ENCODE results near the gene SPAG16.

Gene SPAG16

DNA sequence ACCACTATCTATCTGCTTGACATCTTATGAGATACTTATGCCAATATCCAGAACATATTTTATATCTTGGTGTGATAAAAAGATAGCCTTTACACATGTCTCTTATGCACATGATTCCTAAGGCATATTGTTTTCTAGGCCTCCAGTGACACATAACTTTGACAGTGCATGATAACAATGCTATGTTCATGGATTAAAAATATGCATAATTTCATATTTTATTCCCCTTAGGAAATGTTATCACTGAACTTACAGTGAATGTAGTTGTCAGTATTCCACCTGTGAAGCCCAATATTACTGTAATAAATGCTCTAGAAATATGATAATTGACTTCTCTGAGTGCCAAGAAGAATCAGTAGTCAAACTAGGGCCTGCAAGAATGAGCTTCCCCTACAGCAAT is 532.3 kb downstream of the SPAG16 start:
- no peak for DNase-seq (ENCODE audit: low read depth in 2 of 2)

DNA sequence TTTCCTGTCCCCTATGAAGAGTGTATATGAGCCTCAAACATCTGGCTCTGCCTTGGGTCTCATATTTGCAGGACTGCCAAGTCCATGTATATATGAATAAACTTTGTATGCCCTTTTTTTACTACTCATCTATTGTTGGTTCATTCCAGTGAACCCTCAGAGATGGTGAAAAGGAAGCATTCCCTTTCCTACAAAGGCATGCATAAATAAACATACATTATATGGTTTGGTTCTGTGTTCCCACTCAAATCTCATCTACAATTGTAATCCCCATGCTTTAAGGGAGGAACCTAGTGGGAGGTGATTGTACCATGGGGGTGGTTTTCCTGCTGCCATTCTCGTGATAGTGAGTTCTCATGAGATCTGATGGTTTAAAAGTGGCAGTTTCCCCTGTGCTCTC is 534.2 kb downstream of the SPAG16 start:
- DNase-seq (ENCODE audit: low read depth in 2 of 2), result no peak

DNA sequence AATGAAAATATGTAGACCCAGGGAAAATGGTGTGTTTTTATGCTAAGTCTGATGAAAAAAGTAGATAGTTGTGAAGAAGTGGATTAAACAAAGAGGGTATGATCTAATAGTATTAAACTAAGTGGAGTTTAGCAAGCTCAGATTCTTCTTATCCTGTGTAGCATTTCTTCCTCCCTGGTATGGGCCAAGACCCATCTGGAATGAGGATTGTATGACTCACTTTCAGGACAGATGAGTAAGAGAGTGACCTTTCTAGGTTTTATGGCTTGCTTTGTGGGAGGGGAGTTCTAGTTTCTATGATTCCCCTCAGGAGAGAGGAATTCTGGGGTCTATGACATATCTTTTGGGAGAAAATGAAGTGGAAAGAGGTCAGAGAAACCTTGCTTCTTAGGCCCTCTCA is 550.1 kb downstream of the SPAG16 start:
- DNase-seq (ENCODE audit: low read depth in 2 of 2), result no peak

DNA sequence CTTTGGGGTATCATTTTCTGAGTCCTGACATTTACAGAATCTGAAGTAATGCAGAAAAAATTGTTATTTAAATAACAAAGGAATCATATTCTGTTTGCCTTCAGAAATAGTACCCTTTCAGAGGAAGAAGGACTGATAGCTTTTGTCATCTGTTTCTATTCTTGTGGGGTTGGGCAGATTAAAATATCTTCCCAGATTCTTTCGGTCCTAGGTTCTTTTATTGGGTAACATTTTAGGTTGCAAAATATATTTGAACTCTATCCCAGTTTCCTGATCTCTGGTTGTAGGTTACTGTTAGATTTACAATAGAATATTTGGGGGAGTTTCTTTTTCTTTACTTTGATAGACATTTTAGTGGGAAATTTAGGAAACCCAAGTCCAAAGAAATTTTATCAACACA is 550.5 kb downstream of the SPAG16 start:
- DNase-seq (ENCODE audit: low read depth in 2 of 2), result no peak

DNA sequence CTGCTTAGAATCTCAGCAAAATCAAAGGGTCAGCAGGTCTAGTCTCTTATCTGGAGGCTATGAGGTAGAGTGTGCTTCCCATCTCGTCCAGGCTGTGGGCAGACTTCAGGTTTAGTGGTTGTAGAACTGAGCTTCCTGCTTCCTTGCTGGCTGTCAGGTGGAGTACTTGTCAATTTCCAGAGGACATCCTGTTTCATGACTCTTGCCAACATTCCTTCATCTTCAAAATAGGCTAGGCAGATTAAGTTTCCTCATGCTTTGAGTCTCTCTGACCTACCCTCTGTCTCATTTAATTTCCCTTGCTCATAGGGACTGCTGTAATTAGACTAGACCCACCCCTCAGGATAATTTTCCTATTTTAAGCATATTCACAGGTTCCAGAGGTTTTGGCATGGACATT is 562.6 kb downstream of the SPAG16 start:
- DNase-seq (ENCODE audit: low read depth in 2 of 2), result no peak

DNA sequence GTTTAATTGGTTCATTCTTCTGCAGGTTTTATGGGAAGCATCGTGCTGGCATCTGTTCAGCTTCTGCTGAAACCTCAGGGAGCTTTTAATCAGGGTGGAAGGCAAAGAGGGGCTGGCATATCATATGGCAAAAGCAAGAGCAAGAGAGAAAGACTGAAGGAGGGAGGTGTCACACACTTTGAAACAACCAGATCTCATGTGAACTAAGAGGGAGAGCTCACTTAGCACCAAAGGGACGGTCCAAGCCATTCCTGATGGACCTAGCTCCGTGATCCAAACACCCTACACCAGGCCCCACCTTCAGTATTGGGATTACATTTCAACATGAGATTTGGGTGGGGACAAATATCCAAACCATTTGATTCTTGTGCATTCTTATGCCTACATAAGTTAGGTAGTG is 563.1 kb downstream of the SPAG16 start:
- no peak for DNase-seq (ENCODE audit: low read depth in 2 of 2)

DNA sequence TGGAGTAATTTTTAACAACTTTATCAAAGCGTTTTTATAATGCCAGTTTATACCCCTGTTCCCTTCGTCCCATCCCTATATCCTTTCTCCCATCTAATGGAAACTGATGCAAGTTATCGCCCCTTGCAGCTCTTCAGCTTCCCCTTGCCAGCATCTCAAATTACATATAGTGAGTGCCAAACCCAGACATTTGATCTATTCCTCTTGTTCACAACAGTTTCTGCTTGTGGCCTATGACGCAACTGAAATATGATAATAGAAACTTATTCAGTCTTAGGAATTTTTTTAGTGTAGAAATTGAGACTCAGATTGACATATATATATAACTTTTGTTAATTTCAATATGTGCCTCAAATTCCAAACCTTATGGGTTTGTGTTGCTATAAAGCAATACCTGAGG is 564.4 kb downstream of the SPAG16 start:
- no peak for DNase-seq (ENCODE audit: low read depth in 2 of 2)

DNA sequence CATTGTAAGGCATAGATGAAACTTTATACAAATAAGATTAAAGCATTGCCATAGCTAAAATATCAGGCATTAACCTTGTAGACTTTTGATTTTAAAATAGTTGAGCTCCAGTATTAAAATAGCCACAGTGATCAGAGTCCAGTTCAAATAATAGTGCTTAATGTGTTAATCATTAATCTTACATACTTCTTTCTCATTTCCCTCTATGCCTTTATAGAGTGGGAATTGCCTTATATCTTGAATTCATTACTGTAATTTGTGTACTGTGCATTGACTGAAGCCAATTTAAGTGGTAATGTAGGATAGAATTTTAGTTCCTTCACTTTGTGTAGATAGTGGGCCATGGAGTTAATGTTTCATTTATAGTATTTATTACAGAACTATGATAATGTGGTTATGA is 577.4 kb downstream of the SPAG16 start:
- DNase-seq (ENCODE audit: low read depth in 2 of 2), result no peak

DNA sequence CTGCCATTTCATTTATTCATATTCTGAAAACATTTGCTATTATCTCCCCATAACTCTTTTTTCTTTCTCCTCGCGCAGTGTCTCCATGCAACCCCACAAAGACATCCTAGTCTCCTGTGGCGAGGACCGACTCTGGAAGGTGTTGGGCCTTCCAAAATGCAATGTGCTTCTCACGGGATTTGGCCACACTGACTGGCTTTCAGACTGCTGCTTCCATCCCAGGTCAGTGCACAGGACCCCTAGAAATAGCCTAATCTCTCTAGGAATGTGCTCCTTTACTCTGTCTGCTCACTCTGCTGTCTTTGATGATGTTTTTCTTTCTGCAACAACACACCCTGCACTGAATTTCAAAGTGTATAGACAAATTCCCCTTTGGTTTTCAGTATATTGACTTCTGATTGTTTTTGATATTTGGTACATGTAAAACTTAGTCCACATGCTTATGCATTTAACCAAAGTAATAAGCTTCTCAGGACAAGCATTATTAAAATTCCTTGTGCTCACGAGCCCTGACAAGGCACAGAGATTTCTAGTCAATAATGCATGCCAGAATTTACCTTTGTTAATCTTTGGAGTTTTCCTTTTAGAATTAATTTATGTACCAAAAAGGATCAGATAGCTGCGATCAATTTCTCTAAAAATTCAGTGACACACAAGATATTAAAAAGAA is 578.3 kb downstream of the SPAG16 start:
- DNase-seq (ENCODE audit: low read depth in 2 of 2), result no peak

DNA sequence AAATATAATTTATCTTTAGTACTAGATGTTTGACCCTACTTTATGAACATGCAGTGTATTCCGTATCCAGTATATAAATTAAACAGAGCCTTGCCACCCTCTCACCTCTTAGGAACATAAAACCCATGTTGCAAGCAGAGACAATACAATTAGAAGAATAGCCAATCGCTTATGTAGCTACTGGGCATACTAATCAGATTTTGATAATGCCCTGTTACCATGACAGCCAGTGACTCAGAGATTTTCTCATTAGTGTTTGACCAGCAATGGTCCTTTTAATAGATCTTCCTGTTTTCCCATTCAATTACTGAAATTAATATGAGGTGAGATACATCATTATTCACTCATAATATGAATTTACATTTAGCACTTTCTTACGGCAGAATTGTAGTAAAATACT is 579.3 kb downstream of the SPAG16 start:
- DNase-seq (ENCODE audit: low read depth in 2 of 2), result no peak

DNA sequence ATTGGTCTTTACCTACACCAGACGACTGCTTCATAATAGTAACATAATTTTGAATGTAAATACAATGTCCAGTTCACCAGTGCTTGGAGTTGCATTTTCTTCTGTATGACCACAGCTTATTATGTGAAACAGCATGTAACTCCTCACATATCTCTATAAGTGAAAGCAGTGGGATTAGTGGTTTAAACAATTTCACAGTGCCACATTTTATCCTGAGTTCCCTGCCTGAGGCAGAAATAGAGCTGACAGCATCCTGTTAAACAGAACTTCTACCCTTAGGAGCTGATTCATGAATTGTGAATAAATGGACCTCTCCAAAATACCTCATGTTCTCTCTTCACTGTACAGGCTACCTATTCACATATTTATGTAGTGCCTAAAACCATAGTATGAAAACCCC is 584.3 kb downstream of the SPAG16 start:
- DNase-seq (ENCODE audit: low read depth in 2 of 2), result no peak

DNA sequence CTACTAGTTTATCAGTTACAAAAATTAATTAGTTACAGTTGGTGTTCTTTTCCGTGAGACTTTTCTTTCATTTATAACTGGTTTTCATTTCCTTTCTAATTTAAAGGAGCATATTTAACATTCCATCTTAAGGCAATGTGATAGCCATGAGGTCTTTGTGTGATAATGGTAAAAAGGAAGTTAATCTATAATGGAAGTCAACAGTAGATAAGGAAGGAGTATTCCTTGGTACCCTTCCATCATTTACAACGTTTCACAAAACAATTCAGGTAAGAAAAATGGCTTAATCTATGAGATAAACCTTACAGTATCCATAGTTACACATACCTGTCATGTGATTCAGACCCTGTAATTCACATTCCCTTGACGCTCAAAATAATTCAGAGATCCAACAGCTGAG is 601.2 kb downstream of the SPAG16 start:
- DNase-seq (ENCODE audit: low read depth in 2 of 2), result no peak

DNA sequence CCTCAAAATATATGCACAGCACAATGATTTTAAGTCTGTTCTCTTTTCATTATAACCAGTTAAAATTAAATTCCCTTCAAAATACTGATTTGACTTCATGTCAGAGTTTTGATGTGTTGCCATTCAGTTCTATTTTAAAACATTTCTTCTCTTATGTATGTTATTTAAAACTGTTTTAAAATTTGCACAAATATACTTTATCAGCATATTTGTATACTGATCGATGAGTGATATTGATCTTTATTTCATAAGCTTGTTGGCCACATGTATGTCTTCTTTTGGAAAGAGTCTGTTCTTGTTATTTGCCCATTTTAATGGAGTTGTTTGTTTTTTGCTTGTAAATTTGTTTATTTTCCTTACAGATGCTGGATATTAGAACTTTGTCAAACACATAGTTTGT is 630.2 kb downstream of the SPAG16 start:
- DNase-seq (ENCODE audit: low read depth in 2 of 2), result no peak

DNA sequence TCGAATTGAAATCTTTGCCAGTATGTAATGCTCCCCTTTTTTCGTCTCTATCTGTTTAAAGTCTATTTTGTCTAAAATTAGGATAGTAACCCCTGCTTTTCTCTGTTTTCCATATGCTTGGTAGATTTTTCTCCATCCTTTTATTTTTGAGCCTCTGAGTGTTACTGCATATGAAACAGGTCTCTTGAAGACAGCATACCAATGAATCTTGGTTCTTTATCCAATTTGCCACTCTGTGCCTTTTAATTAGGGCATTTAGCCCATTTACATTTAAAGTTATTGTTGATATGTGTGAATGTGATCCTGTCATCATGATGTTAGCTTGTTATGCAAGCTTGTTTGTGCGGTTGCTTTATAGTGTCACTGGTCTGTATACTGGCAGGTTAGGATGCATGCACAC is 635.8 kb downstream of the SPAG16 start:
- no peak for DNase-seq (ENCODE audit: low read depth in 2 of 2)

DNA sequence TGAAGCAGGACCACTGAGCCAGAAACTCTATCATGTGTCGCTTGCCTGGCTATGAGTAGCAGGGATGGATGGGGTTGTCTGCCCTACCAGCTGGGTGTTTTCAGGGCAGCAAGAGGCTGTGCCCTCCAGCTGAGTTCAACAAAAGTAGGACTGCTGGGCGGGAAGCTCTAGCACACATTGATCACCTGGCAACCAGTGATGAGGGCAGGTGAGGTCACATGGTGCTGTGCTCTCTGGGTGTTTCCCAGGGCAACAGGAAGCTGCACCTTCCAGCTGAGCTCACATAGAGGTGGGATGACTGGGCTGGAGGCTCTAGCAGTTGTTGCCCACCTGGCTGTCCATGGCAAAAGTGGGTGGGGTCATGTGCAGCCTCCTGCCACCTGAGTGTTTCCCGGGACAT is 639.3 kb downstream of the SPAG16 start:
- no peak for DNase-seq (ENCODE audit: low read depth in 2 of 2)

DNA sequence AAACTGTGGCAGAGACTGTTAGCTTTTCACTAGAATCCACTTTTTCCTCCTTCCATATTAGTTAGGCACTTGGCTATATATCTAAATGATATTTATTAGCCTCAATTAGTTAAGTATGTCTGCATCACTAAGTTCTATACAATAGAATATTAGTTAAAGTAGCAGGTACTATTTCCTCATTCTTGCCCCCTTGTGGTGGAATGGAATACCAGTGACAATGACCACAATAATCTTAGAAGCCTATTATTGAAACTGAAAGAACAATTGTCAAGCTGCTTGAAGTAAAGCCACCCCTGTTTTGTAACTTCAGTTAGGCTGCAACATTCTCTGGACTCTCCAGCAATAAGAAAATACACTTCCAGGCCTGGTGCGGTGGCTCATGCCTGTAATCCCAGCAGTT is 650.3 kb downstream of the SPAG16 start:
- no peak for DNase-seq (ENCODE audit: low read depth in 2 of 2)

DNA sequence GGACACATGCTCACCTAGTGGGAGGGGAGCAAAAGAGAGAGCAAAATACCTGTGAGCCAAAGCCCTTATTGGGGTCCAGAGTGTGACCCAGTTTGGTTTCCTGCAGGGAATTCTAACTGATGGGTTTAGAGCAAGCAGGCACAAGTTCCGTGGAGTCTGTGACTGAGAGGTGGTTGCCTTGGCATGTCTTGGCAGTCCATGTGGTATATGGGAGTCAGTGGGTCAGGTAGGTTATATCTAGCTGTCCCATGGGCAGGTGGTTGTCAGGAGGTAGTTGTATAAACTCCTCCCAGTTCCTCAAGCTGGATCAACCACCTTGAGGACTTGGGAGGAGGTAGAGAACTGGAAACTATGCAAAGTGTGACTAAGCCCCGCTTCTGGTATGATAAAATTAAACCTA is 673.8 kb downstream of the SPAG16 start:
- no peak for DNase-seq (ENCODE audit: low read depth in 2 of 2)

DNA sequence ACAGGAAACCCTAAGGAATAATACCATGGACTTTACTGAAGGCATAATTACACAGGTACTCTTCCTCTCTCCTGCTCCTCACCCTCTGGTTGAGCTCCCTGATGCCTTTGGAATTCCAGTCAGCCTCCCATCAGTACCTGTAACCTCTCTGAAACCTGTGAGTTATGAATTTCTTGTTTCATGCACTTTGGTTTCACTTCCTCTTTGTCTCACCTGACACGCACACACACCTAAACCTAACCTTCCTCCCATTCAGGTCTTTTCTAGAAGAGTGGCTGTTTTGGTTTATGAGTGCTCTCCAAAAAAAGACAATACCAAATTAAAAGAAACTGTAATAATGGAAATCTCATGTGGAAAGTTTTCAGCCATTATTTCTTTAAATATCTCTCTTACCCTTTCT is 675.3 kb downstream of the SPAG16 start:
- DNase-seq (ENCODE audit: low read depth in 2 of 2), result no peak

DNA sequence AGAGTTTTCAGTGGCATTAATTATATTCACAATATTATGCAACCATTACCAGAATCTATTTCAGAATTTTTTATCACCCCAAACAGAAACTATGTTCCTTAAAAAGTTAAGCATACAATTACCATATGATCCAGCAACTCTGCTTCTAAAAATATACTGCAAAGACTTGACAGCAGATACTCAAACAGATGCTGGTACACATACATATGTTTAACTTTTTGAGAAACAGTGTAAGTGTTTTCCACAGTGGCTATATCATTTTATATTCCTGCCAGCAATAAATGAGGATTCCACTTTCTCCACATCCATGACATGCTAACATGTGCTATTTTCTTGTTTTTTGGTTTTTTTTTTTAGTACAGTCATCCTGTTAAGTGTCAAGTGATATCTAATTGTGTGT is 687.3 kb downstream of the SPAG16 start:
- DNase-seq (ENCODE audit: low read depth in 2 of 2), result no peak

DNA sequence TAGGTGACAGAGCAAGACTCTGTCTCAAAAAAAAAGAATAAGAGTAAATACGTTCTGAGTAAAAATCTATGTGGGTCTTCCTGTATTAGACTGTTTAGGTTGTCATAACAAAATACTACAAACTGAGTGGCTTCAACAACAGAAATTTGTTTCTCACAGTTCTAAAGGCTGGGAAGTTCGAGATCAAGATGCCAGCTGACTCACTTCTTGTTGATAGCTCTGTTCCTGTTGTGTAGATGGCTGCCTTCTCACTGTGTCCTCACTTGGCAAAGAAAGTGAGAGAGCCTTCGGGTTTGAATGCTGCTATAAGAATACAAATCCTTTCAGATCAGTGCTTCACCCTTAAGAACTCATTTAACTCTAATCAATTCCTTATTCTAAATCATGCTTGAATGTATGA is 696.6 kb downstream of the SPAG16 start:
- no peak for DNase-seq (ENCODE audit: low read depth in 2 of 2)

DNA sequence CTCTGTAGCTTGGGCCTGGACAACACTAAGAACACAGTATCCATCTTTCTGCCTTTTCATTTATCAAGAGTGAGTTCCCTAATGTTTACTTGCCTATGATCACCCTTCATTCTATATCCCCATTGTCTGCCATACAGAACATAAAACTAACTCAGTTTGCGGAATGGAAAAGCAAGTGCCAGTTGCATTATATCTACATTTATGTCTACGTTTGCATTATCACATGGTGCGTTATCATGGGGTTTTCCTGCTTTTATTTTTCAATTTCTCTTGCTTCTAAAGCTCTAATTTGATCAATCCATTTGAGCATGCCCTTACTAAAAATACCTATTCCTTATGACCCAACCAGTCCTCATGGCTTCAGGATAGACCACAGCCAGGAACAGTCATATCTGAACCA is 704.9 kb downstream of the SPAG16 start:
- DNase-seq (ENCODE audit: low read depth in 2 of 2), result no peak

DNA sequence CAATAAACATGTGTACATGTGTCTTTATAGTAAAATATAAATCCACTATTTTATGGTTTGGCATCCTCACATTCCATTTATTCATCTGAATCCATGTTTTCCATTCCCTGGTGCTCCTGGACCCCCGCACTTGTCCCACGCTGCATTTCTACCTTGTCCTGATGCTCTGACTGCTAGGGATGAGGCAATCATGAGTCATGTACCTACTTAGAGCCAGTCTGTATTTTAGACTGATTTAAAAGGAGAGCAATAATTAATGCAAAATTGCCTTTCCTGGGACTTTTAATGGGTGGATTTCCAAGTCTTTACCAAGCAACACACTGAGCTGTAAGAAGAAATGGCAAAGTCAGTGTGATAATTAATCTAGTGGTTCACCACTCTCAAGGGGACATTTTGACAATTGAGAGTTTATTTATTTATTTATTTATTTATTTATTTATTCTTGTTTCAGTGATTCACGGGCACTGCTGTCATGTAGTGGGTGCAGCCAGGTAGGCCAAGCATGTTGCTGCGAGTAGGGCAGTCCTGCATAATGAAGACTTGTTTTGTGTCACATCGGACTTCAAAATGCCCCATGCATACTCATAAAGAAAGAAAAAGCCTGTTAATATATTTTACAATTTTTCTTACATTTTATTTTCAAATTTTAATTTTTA is 707.3 kb downstream of the SPAG16 start:
- no peak for DNase-seq (ENCODE audit: low read depth in 2 of 2)

DNA sequence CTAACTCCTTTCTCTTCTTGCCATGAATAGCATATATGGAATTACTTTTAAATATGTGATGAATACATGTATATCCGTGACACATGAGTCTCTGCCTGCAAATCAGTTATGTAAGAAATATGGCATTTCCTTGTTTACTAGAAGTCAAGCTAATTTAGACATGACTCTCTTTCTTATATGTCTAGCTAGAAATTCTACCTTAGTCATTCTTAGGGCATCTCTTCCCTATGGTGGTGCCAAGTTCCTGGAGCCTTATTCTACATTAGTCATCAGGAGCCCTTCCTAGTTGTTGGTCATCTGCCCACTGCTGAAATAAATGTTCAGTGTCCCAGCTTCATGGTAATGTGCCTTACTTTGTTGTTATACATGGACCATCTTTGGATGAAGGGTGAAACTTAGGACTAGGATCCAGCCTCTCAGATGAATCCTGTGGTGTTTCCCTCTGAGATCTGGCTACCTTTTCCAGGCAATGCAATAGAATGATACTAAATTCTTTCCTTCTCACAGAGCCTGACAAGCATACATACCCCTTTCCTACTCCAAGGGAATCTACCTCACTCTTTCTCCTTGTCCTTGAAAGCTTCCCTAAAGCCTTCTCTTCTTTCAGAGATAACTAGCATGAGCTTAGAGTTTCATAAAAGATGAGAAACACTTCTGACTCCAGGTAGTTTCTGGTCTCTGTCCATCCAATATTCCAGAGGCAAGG is 711.3 kb downstream of the SPAG16 start:
- DNase-seq (ENCODE audit: low read depth in 2 of 2), result no peak

Data from stimulated activated CD4-positive, alpha-beta T cell treated with anti-CD3 and anti-CD28 coated beads, Interleukin-1b, Interleukin-23, amount 100 ng/mL, for 1 hour (primary cell).